K562 (cell line): Measurements from ENCODE around the gene RGS19. TPM values are rescaled to one million over a fixed set of nuclear protein-coding genes. Genes with fewer than 3 reads are reported as not detected.

Source experiments
- ATAC-seq: fragments of 200-7000 bp; cut with Tn5 transposase; 3 replicates; pipeline ENCODE4 v1.9.1; 2020; ENCODE audit warnings: moderate library complexity
- BruUV-seq: library from RNA; stranded (reverse); fragments of 400-500 nt; replicated peaks from 2 replicates; lab custom pipeline; 2021; lab: Mats Ljungman, UMichigan
- CTCF ChIA-PET: fragments of 300-600 bp; formaldehyde crosslinking; extraction: SDS; loops from one replicate; lab custom pipeline; 2021; ENCODE audit warnings: low intra/inter-chr PET ratio; lab: Yijun Ruan, JAX
- POLR2A ChIA-PET: fragments of 300-600, 350-650 bp; sonication (Branson Sonifier 250); formaldehyde crosslinking; extraction: SDS; loops from one replicate; lab custom pipeline; 2021; ENCODE audit warnings: antibody characterized with exemption, inconsistent platforms; lab: Yijun Ruan, JAX
- DNase-seq, 4 experiments: peaks; one replicate each; pipeline versions ENCODE4 v3.0.0 to v3.0.0-alpha.2; 2011 to 2018; ENCODE audit warnings: low spot score in 3 of 4, mixed read lengths in 3 of 4; ENCODE audit errors: extremely low read depth in 1 of 4
- FAIRE-seq: peaks from 2 replicates; lab custom pipeline; 2011; peaks lifted over from hg19 to GRCh38; lab: Jason Lieb, UNC
- H2AFZ ChIP-seq: 2 replicates; pipeline ENCODE4 v1.6.0; 2011; ENCODE audit warnings: low read depth, low read length, control low read depth, inconsistent platforms
- H3K27ac ChIP-seq: fragments of 200-600 bp; 3 replicates; pipeline ENCODE4 v1.8.0; 2011; ENCODE audit warnings: low read depth, mild to moderate bottlenecking, control low read depth, inconsistent platforms, low read length, moderate library complexity, mixed read lengths; ENCODE audit errors: extremely low read depth
- H3K27me3 ChIP-seq, 2 experiments: fragments of 300-600 bp in 1 of 2; 2 replicates in 1 of 2; 3 replicates in 1 of 2; pipeline versions ENCODE4 v1.6.0 to v1.8.0; 2011; ENCODE audit warnings: inconsistent platforms in 2 of 2, low read length in 2 of 2, mild to moderate bottlenecking in 1 of 2, mixed read lengths in 1 of 2, moderate library complexity in 1 of 2; ENCODE audit not compliant: control insufficient read depth in 2 of 2, insufficient read depth in 2 of 2
- H3K36me3 ChIP-seq: fragments of 300-600 bp; 3 replicates; pipeline ENCODE4 v1.8.0; 2011; ENCODE audit warnings: mild to moderate bottlenecking, low read length, inconsistent platforms; ENCODE audit not compliant: control insufficient read depth, insufficient read depth
- H3K4me1 ChIP-seq, 2 experiments: fragments of 200-600 bp in 1 of 2; replicated peaks in 1 of 2; 2 replicates in 1 of 2; 3 replicates in 1 of 2; pipeline versions ENCODE4 v1.5.1 to v1.8.0; 2011; ENCODE audit warnings: inconsistent platforms in 2 of 2, low read length in 2 of 2, mild to moderate bottlenecking in 1 of 2, mixed read lengths in 1 of 2, moderate library complexity in 1 of 2; ENCODE audit not compliant: control insufficient read depth in 2 of 2, insufficient read depth in 2 of 2
- H3K4me2 ChIP-seq: 2 replicates; pipeline ENCODE4 v1.6.1; 2011; ENCODE audit warnings: low read length, control low read depth, inconsistent platforms, mixed read lengths; ENCODE audit not compliant: insufficient read depth
- H3K4me3 ChIP-seq: fragments of 200-600 bp; sonication (generic), shearing (Covaris generic); 2 replicates; pipeline ENCODE4 v1.5.1; 2016; ENCODE audit warnings: control low read depth, inconsistent platforms
- H3K79me2 ChIP-seq: fragments of 200-600 bp; 3 replicates; pipeline ENCODE4 v1.8.0; 2011; ENCODE audit warnings: low read length, inconsistent platforms; ENCODE audit not compliant: control insufficient read depth, insufficient read depth
- H3K9ac ChIP-seq, 2 experiments: 2 replicates each; pipeline versions ENCODE4 v1.6.0 to v1.6.1; 2011; ENCODE audit warnings: low read depth in 2 of 2, low read length in 2 of 2, control low read depth in 1 of 2, inconsistent platforms in 1 of 2, mild to moderate bottlenecking in 1 of 2, mixed read lengths in 1 of 2; ENCODE audit not compliant: insufficient read depth in 1 of 2
- H3K9me1 ChIP-seq: one replicate; pipeline ENCODE4 v1.6.0; 2011; ENCODE audit warnings: inconsistent platforms, mild to moderate bottlenecking, low read length, moderate library complexity; ENCODE audit not compliant: control insufficient read depth, insufficient read depth
- H3K9me3 ChIP-seq: replicated peaks from 2 replicates; pipeline ENCODE4 v1.5.1; 2011; ENCODE audit warnings: low read depth, low read length, inconsistent platforms; ENCODE audit not compliant: control insufficient read depth, insufficient read depth
- H4K20me1 ChIP-seq: replicated peaks from 2 replicates; pipeline ENCODE4 v1.6.1; 2011; ENCODE audit warnings: low read length, inconsistent platforms, mixed read lengths; ENCODE audit not compliant: control insufficient read depth, insufficient read depth
- ARID3B ChIP-seq: fragments of 250-450 bp; sonication (Bioruptor Pico); IDR thresholded peaks from 2 replicates; pipeline ENCODE4 v1.4.0; 2020; ENCODE audit warnings: borderline replicate concordance
- POLR2G ChIP-seq: fragments of 200-400 bp; formaldehyde crosslinking; IDR thresholded peaks from 2 replicates; pipeline ENCODE4 v1.6.1; 2017; ENCODE audit warnings: low read depth, mild to moderate bottlenecking, antibody characterized with exemption, low read length, moderate library complexity
- WGBS: fragments of 100-300 bp; shearing (Covaris generic); methylation state at CpG from one replicate; pipeline ENCODE4 v1.1.6; 2016; ENCODE audit warnings: low coverage, mixed read lengths; ENCODE audit not compliant: insufficient coverage; ENCODE audit errors: missing lambda C conversion rate; 5-methylcytosine and 5-hydroxymethylcytosine counted together
- in situ Hi-C: fragments of 300-500 bp; cut with MboI; formaldehyde crosslinking; loops from 4 replicates; pipeline ENCODE4 v1.15.0; 2018; ENCODE audit warnings: inconsistent platforms, mixed read lengths
- intact Hi-C: fragments of 100-400 bp; cut with micrococcal nuclease; formaldehyde crosslinking; loops from 2 replicates; pipeline ENCODE4 v1.14.2; 2022
- polyA plus RNA-seq, 8 experiments: library from polyadenylated mRNA; depleted of rRNA in 4 of 8; stranded (reverse) in 5 of 8; unstranded in 3 of 8; fragments of >200 nt; fragmentation: Nextera tagmentation in 2 of 8; fragmentation: Illumina TruSeq in 1 of 8; extraction: Ambion mirVana in 2 of 8; extraction: Trizol in 1 of 8; gene quantifications; 2 replicates each; pipeline versions ENCODE4 v1.2.1 to v1.2.3, GENCODE V29; 2011 to 2014; ENCODE audit warnings: inconsistent platforms in 1 of 8, missing spikeins in 1 of 8
- total RNA-seq, 7 experiments: library from RNA; depleted of rRNA in 6 of 7; stranded (reverse); fragments of >200 nt in 6 of 7; fragmentation: Illumina TruSeq in 2 of 7; extraction: Trizol in 2 of 7; gene quantifications; 2 replicates each; pipeline versions ENCODE4 v1.2.1 to v1.2.3, GENCODE V29; 2011 to 2021; ENCODE audit warnings: low replicate concordance in 1 of 7

Gene RGS19
- total and polyA plus RNA-seq, 9 of the 15 experiments (the other 6 are each of a cell fraction or from before 2014, with no cell fraction given): 0.41 to 23.7 (median 14.6) TPM

- Histone ChIP-seq H3K4me3 (no peak overlapping the region), H3K27ac (no peak overlapping the region), H4K20me1 (no peaks in the 10 kb centered on the region), H3K9me3 (no peaks in the 10 kb centered on the region), H3K9me1 (peaks cover 3% of the 10 kb centered on the region), H3K27me3 (no peaks in the 10 kb centered on the region), H3K36me3 (peaks cover 67% of the 10 kb centered on the region; the same call in 2 of the 3 replicates), H3K9ac (peak overlapping the region in 1 of 2 experiments; percentile 19; a peak in 1 of 4 replicates), H2AFZ (no peak overlapping the region), H3K4me2 (no peak overlapping the region), H3K4me1 (peaks cover 20 to 44% of the 10 kb centered on the region in 2 experiments), H3K79me2 (no peaks in the 10 kb centered on the region)
- no peak for TF ChIP-seq ARID3B (CRISPR knock-in tag)
- TF ChIP-seq POLR2G: peak; percentile 51
- no peak for FAIRE-seq
- no peak for DNase-seq
- in situ Hi-C loops: no loop called here
- intact Hi-C loops: no loop called here
- no peak for ATAC-seq
- BruUV-seq: no TSS peak
- 83% methylated on average over 24 of the region's 31 CpGs for WGBS
- ChIA-PET POLR2A (interaction anchor here (0.5 to 0.7 kb wide), 4 partner anchors 7 to 265 kb away, joined by 3 to 4 read pairs (median 3); no protein-coding TSS in a partner anchor), CTCF (no interaction called here)
These were observed 46.4 kb downstream of the RGS19 start for GRCh38 chr20:64032706-64033624.
